ENCODE data around the gene PPFIA1. TPM values are rescaled to one million over a fixed set of nuclear protein-coding genes. Genes with fewer than 3 reads are reported as not detected.
"Not testable (repeated sequence)": the region's sequence is repeated elsewhere in the genome, so short reads cannot be mapped to it uniquely, and the experiment has no call there.

Gene PPFIA1
- total RNA-seq, 1 experiment from 2014 or later: 14.8 TPM

DNA sequence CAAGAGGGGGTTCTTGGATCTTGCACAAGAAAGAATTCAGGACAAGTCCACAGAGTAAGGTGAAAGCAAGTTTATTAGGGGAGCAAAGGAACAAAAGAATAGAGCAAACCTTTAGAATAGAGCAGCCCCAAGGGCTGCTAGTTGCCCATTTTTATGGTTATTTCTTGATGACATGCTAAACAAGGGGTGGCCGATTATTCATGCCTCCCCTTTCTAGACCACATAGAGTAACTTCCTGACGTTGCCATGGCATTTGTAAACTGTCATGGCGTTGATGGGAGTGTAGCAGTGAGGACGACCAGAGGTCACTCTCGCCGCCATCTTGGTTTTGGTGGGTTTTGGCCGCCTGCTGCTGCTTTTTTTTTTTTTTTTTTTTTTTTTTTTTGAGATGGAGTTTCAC is 120.4 kb downstream of the PPFIA1 start:
- not testable (repeated sequence) for DNase-seq (ENCODE audit: low spot score)

DNA sequence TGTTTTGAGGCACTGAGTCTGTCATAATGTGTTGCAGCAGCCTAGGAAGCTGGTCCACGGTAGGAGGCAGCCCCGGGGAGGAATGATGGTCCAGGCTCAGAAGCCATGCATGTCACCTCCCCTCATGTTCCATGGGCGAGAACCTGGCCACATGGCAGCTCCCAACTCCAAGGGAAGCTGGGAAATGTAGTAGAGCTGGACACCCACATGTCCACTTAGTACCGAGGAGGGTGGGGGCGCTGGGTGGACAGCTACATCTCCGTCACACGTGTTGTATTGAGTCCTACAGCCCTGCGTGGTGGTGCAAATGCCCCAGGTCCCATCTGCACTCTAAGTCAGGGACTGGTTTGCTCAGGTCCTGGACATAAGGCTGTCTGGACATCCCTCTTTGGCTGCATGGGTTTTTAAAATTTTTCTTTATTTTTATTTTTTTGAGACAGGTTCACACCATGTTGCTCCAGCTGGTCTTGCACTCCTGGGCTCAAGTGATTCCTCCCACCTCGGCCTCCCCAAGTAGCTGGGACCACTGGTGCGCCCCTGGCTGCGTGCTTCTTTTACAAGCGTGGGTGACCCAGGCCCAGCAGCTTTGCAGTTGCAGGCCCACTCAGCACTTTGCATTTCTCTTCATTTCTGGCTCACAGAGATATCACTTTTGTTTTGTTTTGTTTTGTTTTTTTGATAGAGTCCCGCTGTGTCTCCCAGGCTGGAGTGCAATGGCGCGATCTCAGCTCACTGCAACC is 123.9 kb downstream of the PPFIA1 start:
- no peak for DNase-seq (ENCODE audit: low spot score)

DNA sequence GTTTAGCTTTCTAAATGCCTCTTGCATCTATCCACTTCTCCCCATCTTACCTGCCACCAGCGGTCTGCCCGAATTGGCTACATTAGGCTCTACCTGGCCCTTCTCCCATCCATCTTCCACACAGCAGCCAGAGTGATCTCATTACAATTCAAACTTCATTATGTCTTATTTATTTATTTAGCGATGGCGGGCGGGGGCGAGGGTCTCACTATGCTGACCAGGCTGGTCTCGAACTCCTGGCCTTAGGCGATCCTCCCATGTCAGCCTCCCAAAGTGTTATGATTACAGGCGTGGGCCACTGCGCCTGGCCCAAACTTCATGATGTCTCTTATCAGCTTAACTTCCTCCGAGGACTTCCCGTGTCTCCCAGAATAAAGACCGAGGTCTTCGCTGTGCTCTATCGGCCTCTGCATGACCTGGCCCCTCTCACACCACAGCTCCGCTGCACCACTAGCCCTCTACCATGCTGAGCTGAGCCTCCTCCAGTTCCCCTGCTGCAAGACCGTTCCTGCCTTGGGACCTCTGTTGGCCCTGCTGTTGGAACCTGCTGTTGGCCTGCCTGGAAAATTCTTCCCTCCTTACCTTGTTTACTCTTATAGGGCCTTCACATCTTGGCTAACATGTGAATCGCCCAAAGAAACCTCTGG is 127.0 kb downstream of the PPFIA1 start:
- peak; percentile 25 for DNase-seq (ENCODE audit: low spot score)

DNA sequence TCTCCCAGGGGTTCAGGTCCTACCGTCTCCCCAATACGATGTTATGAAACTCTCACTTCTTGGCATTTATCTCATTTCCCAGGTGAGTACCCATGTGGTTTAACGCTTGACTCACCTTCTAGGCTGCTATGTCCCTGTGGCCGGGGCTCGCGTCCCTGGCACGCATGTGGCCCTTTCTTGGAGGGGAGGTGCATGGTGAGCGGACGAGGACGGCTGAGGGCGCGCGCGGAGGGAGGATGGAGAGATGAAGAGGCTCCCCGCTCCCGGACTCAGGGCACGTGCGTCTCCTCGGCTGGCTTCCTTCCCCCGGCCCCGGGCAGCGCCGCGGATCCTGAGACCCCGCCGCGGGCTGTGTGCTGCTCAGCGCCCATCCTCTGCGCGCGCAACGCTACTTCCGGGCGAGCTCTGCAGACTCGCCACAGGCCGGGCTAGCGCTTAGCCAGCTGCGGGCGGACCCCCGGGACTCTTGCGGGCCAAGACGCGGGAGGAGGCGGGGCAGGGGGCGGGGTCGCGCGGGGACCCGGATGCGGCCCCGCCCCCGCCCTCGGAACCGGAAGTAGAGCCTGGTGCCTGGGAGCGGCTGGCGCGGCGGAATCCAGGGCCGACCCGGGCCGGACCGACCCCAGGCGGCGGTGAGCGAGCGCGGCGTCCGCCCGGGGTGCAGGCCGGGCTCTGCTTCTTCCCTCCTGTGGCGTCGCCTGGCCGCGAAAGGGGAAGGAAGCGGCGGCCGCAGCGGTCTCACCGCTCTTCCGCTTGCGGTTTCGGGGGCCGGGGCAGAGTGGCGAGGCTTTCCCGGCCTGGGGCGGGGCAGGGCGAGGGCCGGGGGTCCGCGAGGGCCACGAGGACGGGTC is 127.7 kb downstream of the PPFIA1 start, which contains the start of gene CTTN:
Gene CTTN, plus strand, starts transcription at position 547 of the 851 bp plus-strand sequence. CDS start 8,769 bp downstream, outside the sequence.
- DNase-seq (ENCODE audit: low spot score): peak; percentile 61

DNA sequence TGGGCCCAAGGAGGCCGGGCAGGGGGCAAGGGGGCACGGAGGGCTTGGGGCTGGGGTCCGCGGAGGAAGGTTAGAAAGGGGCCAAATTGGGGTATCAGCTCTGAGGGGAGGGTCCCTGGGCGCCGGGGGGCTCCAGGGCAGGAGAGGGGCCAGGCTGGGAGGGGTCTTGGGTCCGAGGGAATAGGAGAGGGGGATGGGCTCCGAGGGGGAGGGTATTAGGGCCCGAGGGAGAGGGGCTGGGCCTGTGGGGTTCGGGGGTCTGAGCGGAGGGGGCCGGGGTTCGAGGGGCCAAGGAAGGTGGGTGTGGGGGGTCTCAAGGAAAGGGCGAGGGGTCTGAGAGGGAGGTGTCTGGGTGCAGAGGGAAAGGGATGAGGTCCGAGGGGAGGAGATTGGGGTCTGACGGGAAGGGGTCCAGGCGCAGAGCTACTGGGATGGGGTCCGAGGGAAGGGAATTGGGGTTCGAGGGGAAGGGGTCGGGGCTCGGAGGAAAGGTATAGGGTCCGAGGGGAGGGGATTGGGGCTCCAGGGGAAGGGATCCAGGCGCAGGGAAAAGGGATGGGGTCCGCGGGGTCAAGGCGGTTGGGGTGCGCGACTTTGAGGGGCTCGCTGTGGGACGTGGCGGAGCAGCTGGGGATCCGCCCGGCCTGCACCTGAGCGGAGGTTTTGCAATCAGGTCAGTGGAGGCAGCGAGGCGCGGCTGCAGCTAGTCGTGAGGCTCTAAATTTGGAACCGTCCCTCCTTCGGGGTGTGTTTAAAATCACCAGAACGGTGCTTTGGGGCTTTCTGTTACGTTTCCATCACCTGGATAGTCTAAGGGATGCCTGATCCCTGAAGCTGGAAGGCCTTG is 128.6 kb downstream of the PPFIA1 start:
- peak; percentile 26 for DNase-seq (ENCODE audit: low spot score)

DNA sequence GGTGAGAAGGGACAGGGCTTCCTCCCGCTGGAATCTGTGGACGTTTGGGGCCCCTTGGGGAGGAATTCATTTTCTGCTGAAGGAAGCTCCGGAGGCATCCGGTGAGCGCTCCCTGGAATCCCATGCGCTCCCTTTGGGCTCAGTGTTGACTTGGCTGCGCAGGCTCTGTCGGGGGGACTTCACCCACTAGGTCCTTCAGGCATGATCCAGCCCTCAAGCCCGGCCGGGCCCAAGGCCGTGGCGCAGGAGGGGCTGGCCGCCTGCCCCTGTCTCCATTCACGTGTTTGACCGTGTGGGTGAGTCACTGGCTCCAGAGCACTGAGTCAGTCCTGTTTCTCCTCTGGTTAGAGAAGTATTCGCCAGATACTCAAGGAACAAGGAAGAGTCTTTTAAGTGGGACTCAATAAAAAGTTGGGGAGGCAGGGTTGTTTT is 129.2 kb downstream of the PPFIA1 start:
- DNase-seq (ENCODE audit: low spot score): peak; percentile 84

DNA sequence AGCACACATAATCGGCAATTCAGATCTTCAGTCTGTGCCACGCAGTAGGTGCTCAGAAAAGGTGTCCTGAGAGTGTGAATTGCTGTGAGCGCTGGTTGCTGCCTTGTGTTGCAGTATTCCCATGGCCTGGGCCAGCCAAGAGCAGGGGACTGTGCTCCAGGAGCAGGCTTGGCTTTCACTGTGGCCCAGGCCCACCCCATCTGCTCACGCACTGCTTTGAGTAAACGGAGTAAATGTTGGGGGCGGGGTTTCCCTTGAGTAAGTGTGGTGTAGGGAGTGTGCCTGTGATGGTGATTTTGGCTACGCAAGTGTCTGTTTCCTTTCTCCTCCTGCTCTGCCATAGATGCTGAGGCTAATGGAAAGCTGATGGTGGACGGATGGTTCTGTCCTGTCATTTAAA is 130.2 kb downstream of the PPFIA1 start:
- DNase-seq (ENCODE audit: low spot score): no peak

DNA sequence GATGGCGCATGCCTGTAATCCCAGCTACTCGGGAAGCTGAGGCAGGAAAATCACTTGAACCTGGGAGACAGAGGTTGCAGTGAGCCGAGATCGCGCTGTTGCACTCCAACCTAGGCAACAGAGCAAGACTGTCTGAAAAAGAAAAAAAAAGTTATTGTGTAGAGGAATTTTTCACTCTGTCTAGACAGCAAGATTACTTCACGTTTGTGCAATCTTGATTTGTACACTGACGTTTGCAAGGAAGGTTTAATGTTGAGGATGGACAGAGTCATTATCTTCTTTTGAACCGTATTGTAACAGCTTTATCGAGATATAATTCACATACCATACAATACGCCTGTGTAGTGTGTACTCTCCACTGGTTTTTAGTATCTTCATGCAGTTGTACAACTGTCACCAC is 131.5 kb downstream of the PPFIA1 start:
- no peak for DNase-seq (ENCODE audit: low spot score)

DNA sequence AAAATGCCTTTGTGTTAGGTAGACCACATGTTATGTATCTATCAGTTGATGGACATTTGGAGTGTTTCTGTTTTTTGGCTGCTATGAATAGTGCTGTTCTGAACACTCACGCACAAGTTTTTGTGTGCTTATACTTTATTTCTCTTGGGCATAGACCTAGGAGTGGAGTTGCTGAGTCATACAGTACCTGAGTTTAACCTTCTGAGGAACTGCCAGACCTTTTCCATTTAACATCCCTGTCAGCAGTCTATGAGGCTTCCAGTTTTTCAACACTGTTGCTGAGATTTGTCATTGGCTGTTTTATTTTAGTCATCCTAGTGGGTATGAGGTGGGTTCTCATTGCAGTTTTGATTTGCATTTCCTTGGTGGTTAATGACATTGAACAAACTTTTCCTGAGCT is 132.2 kb downstream of the PPFIA1 start:
- no peak for DNase-seq (ENCODE audit: low spot score)

DNA sequence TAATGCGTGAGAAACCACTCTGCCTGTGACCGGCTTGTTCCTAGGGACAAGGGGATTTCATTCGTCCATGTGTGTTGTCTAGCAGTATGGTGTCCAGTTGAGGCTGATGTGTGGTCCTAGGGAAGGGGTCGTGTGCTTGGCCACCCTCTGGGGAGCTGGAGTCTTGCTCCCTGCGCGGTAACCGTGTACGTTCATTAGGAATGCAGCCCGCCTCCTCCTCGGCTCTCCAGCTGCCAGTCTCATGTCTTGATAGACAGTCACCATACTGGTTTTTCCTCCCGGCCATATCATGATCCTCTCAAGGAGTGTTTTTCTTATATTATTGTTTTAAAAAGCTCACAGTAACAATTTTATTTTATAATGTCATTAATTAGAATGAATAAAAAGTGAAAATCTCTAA is 133.8 kb downstream of the PPFIA1 start:
- no peak for DNase-seq (ENCODE audit: low spot score)

DNA sequence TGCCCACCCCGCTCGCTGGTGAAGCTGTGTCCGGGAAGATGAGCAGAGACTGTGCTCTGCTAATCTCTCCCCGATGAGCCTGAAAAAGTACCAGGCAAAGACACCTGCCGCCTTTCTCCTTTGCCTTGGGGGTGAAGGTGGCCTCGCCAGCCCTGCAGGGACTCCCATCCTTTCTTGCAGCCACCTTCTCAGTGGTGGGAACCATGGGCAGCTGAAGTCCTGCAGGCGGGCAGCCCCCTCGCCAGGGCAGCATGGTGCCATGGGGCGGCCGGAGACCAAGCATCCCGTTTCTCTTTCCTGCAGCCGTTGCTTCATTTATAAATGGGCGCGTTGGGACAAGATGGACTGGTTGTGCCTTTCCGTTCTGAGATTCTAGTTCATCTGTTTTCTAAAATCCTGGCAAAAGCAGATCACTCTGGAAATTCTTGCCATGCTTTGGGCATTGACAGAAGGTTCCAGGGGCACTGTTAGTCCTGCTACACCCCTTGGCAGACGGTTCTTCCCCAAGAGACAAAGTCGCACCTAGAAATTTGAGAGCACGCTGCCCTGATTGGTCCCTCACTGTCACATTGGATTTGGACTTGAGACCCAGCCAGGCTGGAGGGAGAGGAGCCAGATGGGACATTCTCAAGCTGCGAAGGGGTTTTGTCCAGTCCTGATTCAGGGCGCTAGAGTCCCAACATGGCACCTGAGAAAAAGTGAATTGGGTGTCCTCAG is 135.3 kb downstream of the PPFIA1 start:
- DNase-seq (ENCODE audit: low spot score): no peak

DNA sequence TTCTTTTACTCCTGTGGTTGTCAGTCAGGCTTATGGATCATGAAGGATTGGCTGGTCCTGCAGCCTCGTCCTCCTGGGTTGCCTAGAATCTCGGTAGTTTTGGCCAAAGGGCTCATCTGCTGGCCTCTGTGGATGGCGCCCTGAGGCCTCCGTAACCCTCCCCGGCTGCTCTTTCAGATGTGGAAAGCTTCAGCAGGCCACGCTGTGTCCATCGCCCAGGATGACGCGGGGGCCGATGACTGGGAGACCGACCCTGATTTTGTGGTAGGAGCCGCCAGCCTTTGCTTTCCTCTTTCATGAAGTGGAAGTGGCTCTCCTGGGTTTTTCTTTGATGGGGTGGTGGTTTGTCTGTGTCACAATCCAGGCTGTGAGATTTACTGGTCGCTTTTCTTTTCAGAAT is 136.6 kb downstream of the PPFIA1 start:
- DNase-seq (ENCODE audit: low spot score): no peak

DNA sequence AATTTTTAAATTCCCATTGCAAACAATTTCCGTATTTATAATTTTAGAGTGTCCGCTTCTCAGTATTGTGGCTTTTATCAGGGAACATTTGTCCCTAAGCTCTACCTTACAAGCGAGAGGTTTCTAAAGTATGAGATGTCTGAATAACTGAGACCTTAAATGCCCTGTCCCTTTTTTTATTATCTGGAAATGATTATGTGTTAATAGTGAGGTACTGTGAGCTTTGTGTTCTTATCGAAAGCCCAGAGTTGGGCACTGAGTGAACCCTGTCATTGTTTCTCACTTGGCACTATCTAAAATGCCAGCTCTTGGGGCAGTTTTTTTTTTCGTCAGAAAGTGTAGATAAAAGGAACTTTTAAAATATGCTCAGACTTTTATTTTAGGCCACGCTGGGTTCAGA is 137.3 kb downstream of the PPFIA1 start:
- DNase-seq (ENCODE audit: low spot score): no peak

DNA sequence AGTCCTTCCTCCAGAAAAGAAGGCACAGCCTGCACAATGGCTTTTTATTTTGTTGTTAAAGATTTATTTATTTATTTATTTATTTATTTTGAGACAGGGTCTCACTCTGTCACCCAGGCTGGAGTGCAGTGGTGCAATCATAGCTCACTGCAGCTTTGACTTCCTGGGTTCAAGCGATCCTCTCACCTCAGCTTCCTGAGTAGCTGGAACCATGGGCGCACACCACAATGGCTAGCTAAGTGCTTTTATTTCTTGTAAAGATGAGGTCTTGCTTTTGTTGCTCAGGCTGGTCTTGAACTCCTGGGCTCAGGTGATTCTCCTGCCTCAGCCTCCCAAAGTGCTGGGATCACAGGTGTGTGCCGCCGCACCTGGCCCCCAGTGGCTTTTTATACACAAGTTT is 137.8 kb downstream of the PPFIA1 start:
- DNase-seq (ENCODE audit: low spot score): not testable (repeated sequence)

DNA sequence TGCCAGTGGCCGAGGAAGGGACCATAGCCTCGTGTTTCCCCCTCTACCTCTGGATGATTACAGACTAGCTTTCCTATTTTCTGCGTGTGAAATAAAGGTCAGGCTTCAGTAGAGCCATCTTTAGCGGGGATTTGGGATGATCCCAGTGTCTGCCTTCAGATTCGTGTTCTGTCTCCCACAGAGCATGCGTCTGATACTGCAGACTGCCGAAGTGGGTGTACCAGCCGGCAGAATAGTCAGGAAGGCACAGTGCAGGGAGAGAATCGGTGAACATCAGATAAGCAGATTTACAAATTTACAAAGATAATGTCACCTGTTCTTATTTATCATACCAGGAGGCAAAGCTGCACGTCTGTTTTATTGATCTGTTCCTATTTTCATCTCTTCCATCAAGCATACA is 138.9 kb downstream of the PPFIA1 start:
- DNase-seq (ENCODE audit: low spot score): no peak

DNA sequence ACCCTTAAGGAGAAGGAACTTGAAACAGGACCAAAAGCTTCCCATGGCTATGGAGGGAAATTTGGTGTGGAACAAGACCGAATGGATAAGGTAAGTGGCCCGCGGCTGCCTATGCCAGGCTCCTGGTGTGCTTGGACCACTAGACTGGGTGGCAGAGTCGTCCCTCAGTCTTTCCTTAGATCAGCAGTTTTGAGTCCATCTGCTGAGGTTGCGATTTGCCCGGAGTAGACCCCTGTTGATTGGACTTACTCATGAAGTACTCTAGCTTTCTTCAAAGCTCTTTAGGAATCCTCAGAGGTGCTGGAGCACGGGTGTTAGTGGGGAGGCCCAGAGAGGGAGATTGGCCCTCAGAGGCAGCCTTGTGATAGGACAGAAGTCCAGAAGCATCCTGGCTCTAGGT is 139.4 kb downstream of the PPFIA1 start:
- no peak for DNase-seq (ENCODE audit: low spot score)

DNA sequence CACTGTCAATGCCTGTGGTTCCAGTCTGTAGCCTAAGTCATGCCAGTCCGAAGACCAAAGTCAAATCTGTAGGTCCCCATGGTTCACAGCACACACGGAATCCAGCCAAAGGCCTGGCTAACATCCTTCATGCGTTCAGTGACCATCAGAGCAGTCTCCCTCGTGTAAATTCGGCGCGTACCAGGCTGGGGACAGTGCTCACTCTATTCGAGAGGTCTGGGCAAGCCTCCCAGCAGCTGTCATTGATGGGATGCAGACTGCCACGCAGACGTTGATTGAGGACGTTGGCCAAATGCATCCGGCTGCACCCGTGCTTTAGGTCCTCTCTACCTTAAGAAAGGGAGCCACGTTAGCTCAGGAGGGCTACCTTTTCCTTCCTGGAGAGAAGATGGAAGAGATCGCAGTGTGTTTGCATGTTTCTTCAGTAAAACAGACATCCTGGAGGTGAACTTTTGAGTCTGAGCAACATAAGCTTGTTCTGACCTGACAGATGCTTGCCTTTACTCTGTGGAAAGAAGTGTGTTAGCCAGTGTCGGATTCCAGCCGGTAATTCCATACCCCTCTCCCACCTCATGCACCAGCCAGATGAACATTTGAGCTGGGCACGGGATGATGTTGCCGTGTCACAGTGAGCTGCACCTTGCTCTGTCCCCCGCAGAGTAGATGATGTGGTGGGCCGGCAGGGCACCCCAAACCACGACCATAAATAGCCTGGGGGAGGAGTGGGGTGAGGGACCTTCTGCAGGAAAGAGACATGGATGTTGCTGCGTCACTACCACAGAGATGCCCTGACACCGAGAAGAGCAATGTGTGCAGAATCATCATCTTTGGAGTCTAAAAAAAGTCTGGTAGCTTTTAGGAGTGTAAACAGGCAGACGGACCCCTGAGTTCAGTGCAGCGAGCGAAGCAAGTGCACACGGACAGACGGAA is 140.1 kb downstream of the PPFIA1 start:
- DNase-seq (ENCODE audit: low spot score): no peak

DNA sequence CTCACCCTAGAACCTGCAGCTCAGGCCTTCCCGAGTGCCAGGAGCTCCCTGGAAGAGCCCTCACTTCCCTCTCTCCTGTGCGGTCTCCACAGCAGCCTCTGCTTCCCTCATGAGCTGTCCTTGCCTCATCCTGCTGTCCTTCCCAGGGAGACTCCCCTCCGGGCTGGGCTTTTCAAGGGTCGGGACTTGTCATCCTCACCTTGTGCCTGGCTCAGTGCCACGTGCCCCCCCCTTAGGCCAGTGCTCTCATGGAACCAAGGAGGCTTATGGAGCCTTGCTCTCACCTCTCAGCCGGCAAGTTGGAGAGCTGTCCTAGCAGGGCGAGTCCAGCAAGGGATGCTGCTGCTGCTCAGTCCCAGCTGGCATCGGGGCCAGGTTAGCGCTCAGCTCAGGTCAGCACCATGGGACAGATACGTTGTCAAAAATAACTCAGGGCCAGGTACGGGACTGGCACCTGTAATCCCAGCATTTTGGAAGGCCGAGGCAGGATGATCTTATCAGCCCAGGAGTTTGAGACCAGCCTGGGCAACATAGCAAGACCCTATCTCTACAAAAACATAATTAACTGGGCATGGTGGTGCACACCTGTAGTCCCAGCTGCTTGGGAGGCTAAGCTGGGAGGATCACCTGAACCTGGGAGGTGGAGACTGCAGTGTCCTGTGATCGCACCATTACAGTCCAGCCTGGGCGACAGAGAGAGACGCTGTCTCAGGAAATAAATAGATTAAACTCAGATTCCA is 141.4 kb downstream of the PPFIA1 start:
- no peak for DNase-seq (ENCODE audit: low spot score)

DNA sequence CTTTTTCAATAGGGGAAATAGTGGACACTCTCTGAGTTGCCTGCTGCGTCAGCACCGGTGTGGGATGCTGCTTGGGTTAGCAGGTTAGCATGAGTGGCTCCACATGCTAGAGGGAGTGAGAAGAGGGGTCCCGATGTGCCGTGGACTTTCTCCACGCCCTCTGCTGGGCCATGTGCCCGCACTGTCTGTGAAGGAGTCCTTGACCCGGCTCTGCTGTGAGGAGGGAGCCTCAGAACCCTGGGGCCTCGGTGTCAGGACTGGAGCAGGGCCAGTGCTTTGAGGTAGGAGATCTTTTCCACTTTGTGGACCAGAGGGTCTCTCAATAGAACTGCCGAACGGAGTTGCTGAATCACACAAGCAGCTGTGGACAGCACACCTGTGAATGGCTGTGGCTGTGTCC is 142.7 kb downstream of the PPFIA1 start:
- no peak for DNase-seq (ENCODE audit: low spot score)

Data from H4 (cell line).